ENCODE results near the gene SYT5.

Gene SYT5

DNA sequence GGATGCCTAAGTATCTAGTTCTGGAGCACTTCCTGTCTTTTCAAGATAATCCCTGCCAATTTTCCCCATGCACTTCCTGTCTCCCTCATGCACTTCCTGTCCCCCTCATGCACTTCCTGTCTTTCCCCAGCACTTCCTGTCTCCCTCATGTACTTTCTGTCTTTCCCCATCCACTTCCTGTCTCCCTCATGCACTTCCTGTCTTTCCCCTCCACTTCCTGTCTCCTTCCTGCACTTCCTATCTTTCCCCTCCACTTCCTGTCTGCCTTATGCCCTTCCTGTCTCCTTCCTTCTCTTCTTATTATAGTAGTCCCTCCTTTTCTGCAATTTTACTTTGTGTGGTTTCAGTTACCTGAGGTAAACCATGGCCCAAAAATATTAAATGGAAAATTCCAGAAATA is 28.1 kb downstream of the SYT5 start:
- Histone ChIP-seq H3K4me3 (ENCODE audit: low read length, poor library complexity, severe bottlenecking) (peak overlapping the region; percentile 15), H3K9me3 (ENCODE audit: insufficient read depth, low read depth, low read length) (no peaks in the 10 kb centered on the region), H3K9ac (ENCODE audit: low read depth, low read length, poor library complexity, severe bottlenecking) (no peak overlapping the region), H3K79me2 (ENCODE audit: insufficient read depth, low read length) (no peaks in the 10 kb centered on the region), H3K27me3 (ENCODE audit: insufficient read depth, low read length, poor library complexity, severe bottlenecking) (no peaks in the 10 kb centered on the region), H3F3A (ENCODE audit: low read depth) (peaks cover 12% of the 10 kb centered on the region), H3K9me2 (replicated peaks; ENCODE audit: low read depth, low read length) (no peaks in the 10 kb centered on the region), H3K4me1 (ENCODE audit: insufficient read depth, low read length, poor library complexity, severe bottlenecking) (peaks cover 22% of the 10 kb centered on the region), H3K36me3 (ENCODE audit: insufficient read depth, low read length) (no peaks in the 10 kb centered on the region), H2AFZ (ENCODE audit: low read length) (no peak overlapping the region), H3K4me2 (ENCODE audit: low read depth, low read length, poor library complexity, severe bottlenecking) (peak overlapping the region; percentile 36), H4K20me1 (ENCODE audit: insufficient read depth, low read length, poor library complexity, severe bottlenecking) (no peaks in the 10 kb centered on the region)
- TF ChIP-seq, protein P1, sequence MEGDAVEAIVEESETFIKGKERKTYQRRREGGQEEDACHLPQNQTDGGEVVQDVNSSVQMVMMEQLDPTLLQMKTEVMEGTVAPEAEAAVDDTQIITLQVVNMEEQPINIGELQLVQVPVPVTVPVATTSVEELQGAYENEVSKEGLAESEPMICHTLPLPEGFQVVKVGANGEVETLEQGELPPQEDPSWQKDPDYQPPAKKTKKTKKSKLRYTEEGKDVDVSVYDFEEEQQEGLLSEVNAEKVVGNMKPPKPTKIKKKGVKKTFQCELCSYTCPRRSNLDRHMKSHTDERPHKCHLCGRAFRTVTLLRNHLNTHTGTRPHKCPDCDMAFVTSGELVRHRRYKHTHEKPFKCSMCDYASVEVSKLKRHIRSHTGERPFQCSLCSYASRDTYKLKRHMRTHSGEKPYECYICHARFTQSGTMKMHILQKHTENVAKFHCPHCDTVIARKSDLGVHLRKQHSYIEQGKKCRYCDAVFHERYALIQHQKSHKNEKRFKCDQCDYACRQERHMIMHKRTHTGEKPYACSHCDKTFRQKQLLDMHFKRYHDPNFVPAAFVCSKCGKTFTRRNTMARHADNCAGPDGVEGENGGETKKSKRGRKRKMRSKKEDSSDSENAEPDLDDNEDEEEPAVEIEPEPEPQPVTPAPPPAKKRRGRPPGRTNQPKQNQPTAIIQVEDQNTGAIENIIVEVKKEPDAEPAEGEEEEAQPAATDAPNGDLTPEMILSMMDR (conservative IDR thresholded peaks at IDR 0.05; ENCODE audit: low read length) = no peak
- no peak for TF ChIP-seq EZH2phosphoT487 (IDR thresholded peaks at IDR 0.05; ENCODE audit: borderline replicate concordance)

DNA sequence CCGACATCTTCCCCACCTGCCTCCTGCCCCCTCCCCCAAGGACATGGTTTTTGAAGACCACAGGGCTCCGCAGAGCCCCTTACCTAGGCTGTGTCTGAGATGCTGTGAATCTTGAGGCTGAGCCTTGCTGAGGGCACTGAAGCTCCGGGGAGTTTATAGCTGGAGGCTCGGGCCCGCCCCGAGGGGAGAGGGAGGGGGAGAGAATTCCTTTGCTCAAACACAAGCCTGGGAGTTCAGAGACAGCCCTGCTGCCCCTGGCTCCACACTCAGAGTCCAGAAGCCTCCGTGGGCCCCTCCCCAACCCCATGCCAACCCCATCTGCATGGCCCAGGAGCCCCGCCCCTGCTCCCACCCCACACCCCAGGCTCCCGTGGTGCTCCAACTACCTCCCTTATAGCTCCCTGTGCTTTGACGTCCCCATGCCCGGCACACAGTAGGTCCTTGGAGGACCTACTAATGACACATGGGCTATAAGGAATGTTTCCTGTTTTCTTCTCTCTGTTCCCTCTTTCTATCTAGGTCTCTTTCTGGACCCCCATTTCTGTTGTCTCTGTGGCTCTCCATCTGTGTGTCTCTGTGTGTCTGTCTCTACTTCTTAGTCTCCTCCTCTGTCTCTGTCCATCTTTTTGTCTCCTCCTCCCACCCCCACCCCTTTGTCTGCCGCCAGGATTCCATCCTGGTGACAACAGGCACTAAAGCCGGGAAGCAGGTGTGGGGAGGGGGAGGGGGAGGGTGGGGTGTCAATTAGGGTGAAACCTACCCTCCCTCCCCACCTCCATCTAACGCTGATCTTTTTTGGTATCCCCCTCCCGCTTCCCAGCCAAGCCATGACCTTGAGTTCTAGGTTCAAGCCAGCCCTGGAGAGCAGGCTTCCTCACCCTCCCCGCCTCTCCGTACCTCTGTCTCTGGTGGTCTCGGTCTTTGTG is 30.7 kb downstream of the SYT5 start, which contains the start of gene TNNT1:
Gene TNNT1 (minus strand): TSS at position 129 of the 926 bp plus-strand sequence. CDS start 2,049 bp downstream, outside the sequence.
- Histone ChIP-seq H3K4me3 (ENCODE audit: low read length, poor library complexity, severe bottlenecking) (no peak within 1 kb of the TSS), H3K9me2 (replicated peaks; ENCODE audit: low read depth, low read length) (no peaks in the 10 kb centered on the region), H3K79me2 (ENCODE audit: insufficient read depth, low read length) (no peaks in the 10 kb centered on the region), H3K36me3 (ENCODE audit: insufficient read depth, low read length) (no peaks in the 10 kb centered on the region), H4K20me1 (ENCODE audit: insufficient read depth, low read length, poor library complexity, severe bottlenecking) (no peaks in the 10 kb centered on the region), H2AFZ (ENCODE audit: low read length) (no peak within 1 kb of the TSS), H3K4me1 (ENCODE audit: insufficient read depth, low read length, poor library complexity, severe bottlenecking) (peaks cover 29% of the 10 kb centered on the region), H3K4me2 (ENCODE audit: low read depth, low read length, poor library complexity, severe bottlenecking) (no peak within 1 kb of the TSS), H3F3A (ENCODE audit: low read depth) (peaks cover 12% of the 10 kb centered on the region), H3K9ac (ENCODE audit: low read depth, low read length, poor library complexity, severe bottlenecking) (no peak within 1 kb of the TSS), H3K27me3 (ENCODE audit: insufficient read depth, low read length, poor library complexity, severe bottlenecking) (no peaks in the 10 kb centered on the region), H3K9me3 (ENCODE audit: insufficient read depth, low read depth, low read length) (no peaks in the 10 kb centered on the region)
- TF ChIP-seq, protein P1 (conservative IDR thresholded peaks at IDR 0.05; ENCODE audit: low read length) = no peak
- no peak for TF ChIP-seq EZH2phosphoT487 (IDR thresholded peaks at IDR 0.05; ENCODE audit: borderline replicate concordance)

DNA sequence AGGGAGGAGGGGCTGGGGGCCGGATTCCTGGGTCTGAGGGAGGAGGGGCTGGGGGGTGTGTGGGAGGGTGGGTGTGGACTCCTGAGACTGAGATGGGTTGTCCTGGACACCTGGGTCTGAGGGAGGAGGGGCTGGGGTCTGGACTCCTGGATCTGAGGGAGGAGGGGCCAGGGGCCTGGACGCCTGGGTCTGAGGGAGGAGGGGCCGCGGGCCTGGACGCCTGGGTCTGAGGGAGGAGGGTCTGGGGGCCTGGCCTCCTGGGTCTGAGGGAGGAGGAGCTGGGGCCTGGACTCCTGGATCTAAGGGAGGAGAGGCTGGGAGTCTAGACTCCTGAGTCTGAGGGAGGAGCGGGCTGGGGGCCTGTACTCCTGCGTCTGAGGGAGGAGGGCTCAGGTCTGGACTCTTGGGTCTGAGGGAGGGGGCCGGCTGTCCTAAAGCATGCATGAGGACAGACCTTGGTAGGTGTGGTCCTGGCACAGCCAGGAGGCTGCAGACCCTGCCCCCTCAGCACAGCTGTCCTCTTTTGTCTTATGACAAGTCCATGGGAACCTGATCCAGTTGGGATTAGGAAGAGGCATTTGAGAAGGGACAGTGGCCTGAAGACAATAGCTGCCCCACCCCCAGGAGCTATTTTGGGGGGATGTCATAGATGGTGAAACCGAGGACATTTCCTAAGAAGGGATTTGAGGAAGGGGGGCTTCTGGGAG is 32.4 kb downstream of the SYT5 start:
- no peaks in the 10 kb centered on the region for H4K20me1 ChIP-seq (ENCODE audit: insufficient read depth, low read length, poor library complexity, severe bottlenecking)
- TF ChIP-seq, protein P1 (conservative IDR thresholded peaks at IDR 0.05; ENCODE audit: low read length) = no peak
- no peak for TF ChIP-seq EZH2phosphoT487 (IDR thresholded peaks at IDR 0.05; ENCODE audit: borderline replicate concordance)
- H3K4me3 ChIP-seq (ENCODE audit: low read length, poor library complexity, severe bottlenecking) = peak overlapping the region; percentile 80
- no peak overlapping the region for H2AFZ ChIP-seq (ENCODE audit: low read length)
- H3K4me2 ChIP-seq (ENCODE audit: low read depth, low read length, poor library complexity, severe bottlenecking) = no peak overlapping the region
- H3K36me3 ChIP-seq (ENCODE audit: insufficient read depth, low read length) = no peaks in the 10 kb centered on the region
- no peak overlapping the region for H3K9ac ChIP-seq (ENCODE audit: low read depth, low read length, poor library complexity, severe bottlenecking)
- H3K9me3 ChIP-seq (ENCODE audit: insufficient read depth, low read depth, low read length) = no peaks in the 10 kb centered on the region
- H3K9me2 ChIP-seq (replicated peaks; ENCODE audit: low read depth, low read length) = no peaks in the 10 kb centered on the region
- H3K27me3 ChIP-seq (ENCODE audit: insufficient read depth, low read length, poor library complexity, severe bottlenecking) = no peaks in the 10 kb centered on the region
- peaks cover 16% of the 10 kb centered on the region for H3K4me1 ChIP-seq (ENCODE audit: insufficient read depth, low read length, poor library complexity, severe bottlenecking)
- peaks cover 4% of the 10 kb centered on the region; the same call in 1 of the 2 replicates for H3F3A ChIP-seq (ENCODE audit: low read depth)
- H3K79me2 ChIP-seq (ENCODE audit: insufficient read depth, low read length) = no peaks in the 10 kb centered on the region
